HG03139 (cell line): Measurements from ENCODE around the gene SLC4A2.

ENCODE experiments used
- ATAC-seq: cut with Tn5 transposase; IDR thresholded peaks from one replicate; pipeline ENCODE4 v1.9.1; 2021; ENCODE audit not compliant: unreplicated experiment

SLC4A2 gene

GRCh38 chr7:151089893-151090730 lies 30.7 kb downstream of the SLC4A2 start:
- ATAC-seq, result no peak

GRCh38 chr7:151091003-151091402 lies 31.6 kb downstream of the SLC4A2 start:
- ATAC-seq, result no peak

GRCh38 chr7:151091431-151091830 lies 32.0 kb downstream of the SLC4A2 start:
- no peak for ATAC-seq

- no peak for ATAC-seq
These were observed 32.6 kb downstream of the SLC4A2 start for GRCh38 chr7:151091988-151092387.

GRCh38 chr7:151093748-151094147 lies 34.4 kb downstream of the SLC4A2 start:
- ATAC-seq, result no peak

GRCh38 chr7:151094675-151095074 lies 35.3 kb downstream of the SLC4A2 start:
- ATAC-seq, result no peak

GRCh38 chr7:151095123-151095797 lies 35.9 kb downstream of the SLC4A2 start:
- no peak for ATAC-seq

- ATAC-seq, result no peak
These were observed 36.6 kb downstream of the SLC4A2 start for GRCh38 chr7:151095828-151096475.

GRCh38 chr7:151099486-151100211 lies 40.3 kb downstream of the SLC4A2 start:
- no peak for ATAC-seq

GRCh38 chr7:151100921-151101320 lies 41.5 kb downstream of the SLC4A2 start:
- ATAC-seq, result no peak

- ATAC-seq, result no peak
These were observed 42.4 kb downstream of the SLC4A2 start for GRCh38 chr7:151101621-151102396.

- ATAC-seq, result no peak
These were observed 43.6 kb downstream of the SLC4A2 start for GRCh38 chr7:151102991-151103390.

- ATAC-seq, result no peak
These were observed 44.6 kb downstream of the SLC4A2 start for GRCh38 chr7:151103973-151104372.

- no peak for ATAC-seq
These were observed 45.2 kb downstream of the SLC4A2 start for GRCh38 chr7:151104411-151105235.

GRCh38 chr7:151107882-151108281 lies 48.5 kb downstream of the SLC4A2 start:
- no peak for ATAC-seq

GRCh38 chr7:151109094-151110048 lies 50.0 kb downstream of the SLC4A2 start:
- ATAC-seq, result no peak

- ATAC-seq, result no peak
These were observed 51.0 kb downstream of the SLC4A2 start for GRCh38 chr7:151110236-151110940.
